Panc1 (cell line): Measurements from ENCODE around the gene AGO1. TPM values are rescaled to one million over a fixed set of nuclear protein-coding genes. Genes with fewer than 3 reads are reported as not detected.

Experiments
- ATAC-seq: fragments of 200-7000 bp; cut with Tn5 transposase; 2 replicates; pipeline ENCODE4 v1.9.1; 2020; ENCODE audit warnings: mild to moderate bottlenecking, moderate library complexity
- BruUV-seq: library from RNA; stranded (reverse); fragments of 400-500 nt; replicated peaks from 2 replicates; lab custom pipeline; 2021; lab: Mats Ljungman, UMichigan
- CTCF ChIA-PET: fragments of 300-600 bp; sonication (Branson Sonifier 250); formaldehyde crosslinking; loops from one replicate; lab custom pipeline; 2022; ENCODE audit warnings: antibody characterized with exemption; lab: Charles Lee
- POLR2A ChIA-PET: fragments of 300-600 bp; sonication (Branson Sonifier 250); formaldehyde crosslinking; loops from one replicate; lab custom pipeline; 2022; ENCODE audit warnings: antibody characterized with exemption; lab: Charles Lee
- DNase-seq: peaks from one replicate; pipeline ENCODE4 v3.0.0-alpha.2; 2010; ENCODE audit warnings: low read depth, low spot score
- H3K27ac ChIP-seq: 2 replicates; pipeline ENCODE4 v1.5.1; 2011; ENCODE audit warnings: mild to moderate bottlenecking, low read length, inconsistent platforms
- H3K27me3 ChIP-seq: fragments of 200-500 bp; sonication (Bioruptor generic); 2 replicates; pipeline ENCODE4 v1.6.0; 2014; ENCODE audit warnings: low read length, inconsistent platforms; ENCODE audit not compliant: control insufficient read depth, insufficient read depth
- H3K36me3 ChIP-seq: fragments of 200-500 bp; sonication (Bioruptor generic); 2 replicates; pipeline ENCODE4 v1.5.1; 2014; ENCODE audit warnings: inconsistent platforms, mild to moderate bottlenecking, low read length, moderate library complexity; ENCODE audit not compliant: control insufficient read depth, insufficient read depth
- H3K4me1 ChIP-seq: 2 replicates; pipeline ENCODE4 v1.5.1; 2011; ENCODE audit warnings: inconsistent platforms, mild to moderate bottlenecking, low read length, moderate library complexity; ENCODE audit not compliant: control insufficient read depth, insufficient read depth
- H3K4me3 ChIP-seq, 2 experiments: 2 replicates each; pipeline ENCODE4 v1.5.1; 2011 to 2012; ENCODE audit warnings: low read depth in 2 of 2, low read length in 2 of 2, mild to moderate bottlenecking in 2 of 2, inconsistent platforms in 1 of 2, moderate library complexity in 1 of 2
- H3K9me3 ChIP-seq: fragments of 200-500 bp; sonication (Bioruptor generic); 2 replicates; pipeline ENCODE4 v1.5.1; 2014; ENCODE audit warnings: low read depth, mild to moderate bottlenecking, inconsistent platforms, low read length, moderate library complexity; ENCODE audit not compliant: control insufficient read depth, insufficient read depth
- POLR2AphosphoS5 ChIP-seq: IDR thresholded peaks from 2 replicates; pipeline ENCODE4 v1.6.1; 2012; ENCODE audit warnings: mild to moderate bottlenecking, low read depth, low read length, moderate library complexity
- SIN3A ChIP-seq: IDR thresholded peaks from 2 replicates; pipeline ENCODE4 v1.6.1; 2012; ENCODE audit warnings: low read depth, mild to moderate bottlenecking, low read length, moderate library complexity, borderline replicate concordance; ENCODE audit not compliant: insufficient read depth
- TCF7L2 ChIP-seq: IDR thresholded peaks from 2 replicates; pipeline ENCODE4 v1.6.1; 2011; ENCODE audit warnings: mild to moderate bottlenecking, low read depth, low read length, inconsistent platforms
- in situ Hi-C: cut with HindIII; loops from 2 replicates; pipeline ENCODE4 v1.10.0; 2016; ENCODE audit warnings: low sequenced_read_pairs, low pct_unique_long_range_greater_than_20kb
- intact Hi-C: fragments of 100-400 bp; cut with micrococcal nuclease; formaldehyde crosslinking; loops from one replicate; pipeline ENCODE4 v1.10.0; 2022; ENCODE audit not compliant: unreplicated experiment
- total RNA-seq: library from RNA; stranded (reverse); gene quantifications from one replicate; pipeline ENCODE4 v1.2.1, GENCODE V29; 2021; ENCODE audit not compliant: unreplicated experiment
- TF ChIP-seq, protein P1 (sequence below): fragments of 450-650 bp; IDR thresholded peaks from 2 replicates; pipeline ENCODE4 v1.5.1; 2017; ENCODE audit warnings: mild to moderate bottlenecking
- TF ChIP-seq, protein P2 (sequence below), 2 experiments: IDR thresholded peaks; 2 replicates each; pipeline ENCODE4 v1.6.1; 2011 to 2012; ENCODE audit warnings: low read depth in 2 of 2, control low read depth in 1 of 2, low read length in 1 of 2, mild to moderate bottlenecking in 1 of 2, moderate library complexity in 1 of 2; ENCODE audit not compliant: insufficient read depth in 1 of 2

The AGO1 gene
- total RNA-seq, 1 experiment from 2014 or later: 40.1 TPM

- in situ Hi-C loops: no loop called here
- ChIA-PET CTCF (no interaction called here), POLR2A (interaction anchor here (0.5 kb wide), 1 partner anchor 12 kb away, joined by 3 read pairs; no protein-coding TSS in a partner anchor)
- H3K27ac ChIP-seq: no peak overlapping the region
- H3K27me3 ChIP-seq: no peaks in the 10 kb centered on the region
- H3K4me3 ChIP-seq: no peak overlapping the region
- no peak for DNase-seq
- no peaks in the 10 kb centered on the region for H3K9me3 ChIP-seq
- no TSS peak for BruUV-seq
- no peaks in the 10 kb centered on the region for H3K4me1 ChIP-seq
- H3K36me3 ChIP-seq: peaks cover 22% of the 10 kb centered on the region
- no peak for ATAC-seq
- intact Hi-C loops: no loop called here
- TF ChIP-seq, protein P1, sequence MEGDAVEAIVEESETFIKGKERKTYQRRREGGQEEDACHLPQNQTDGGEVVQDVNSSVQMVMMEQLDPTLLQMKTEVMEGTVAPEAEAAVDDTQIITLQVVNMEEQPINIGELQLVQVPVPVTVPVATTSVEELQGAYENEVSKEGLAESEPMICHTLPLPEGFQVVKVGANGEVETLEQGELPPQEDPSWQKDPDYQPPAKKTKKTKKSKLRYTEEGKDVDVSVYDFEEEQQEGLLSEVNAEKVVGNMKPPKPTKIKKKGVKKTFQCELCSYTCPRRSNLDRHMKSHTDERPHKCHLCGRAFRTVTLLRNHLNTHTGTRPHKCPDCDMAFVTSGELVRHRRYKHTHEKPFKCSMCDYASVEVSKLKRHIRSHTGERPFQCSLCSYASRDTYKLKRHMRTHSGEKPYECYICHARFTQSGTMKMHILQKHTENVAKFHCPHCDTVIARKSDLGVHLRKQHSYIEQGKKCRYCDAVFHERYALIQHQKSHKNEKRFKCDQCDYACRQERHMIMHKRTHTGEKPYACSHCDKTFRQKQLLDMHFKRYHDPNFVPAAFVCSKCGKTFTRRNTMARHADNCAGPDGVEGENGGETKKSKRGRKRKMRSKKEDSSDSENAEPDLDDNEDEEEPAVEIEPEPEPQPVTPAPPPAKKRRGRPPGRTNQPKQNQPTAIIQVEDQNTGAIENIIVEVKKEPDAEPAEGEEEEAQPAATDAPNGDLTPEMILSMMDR: no peak
- TF ChIP-seq, protein P2, sequence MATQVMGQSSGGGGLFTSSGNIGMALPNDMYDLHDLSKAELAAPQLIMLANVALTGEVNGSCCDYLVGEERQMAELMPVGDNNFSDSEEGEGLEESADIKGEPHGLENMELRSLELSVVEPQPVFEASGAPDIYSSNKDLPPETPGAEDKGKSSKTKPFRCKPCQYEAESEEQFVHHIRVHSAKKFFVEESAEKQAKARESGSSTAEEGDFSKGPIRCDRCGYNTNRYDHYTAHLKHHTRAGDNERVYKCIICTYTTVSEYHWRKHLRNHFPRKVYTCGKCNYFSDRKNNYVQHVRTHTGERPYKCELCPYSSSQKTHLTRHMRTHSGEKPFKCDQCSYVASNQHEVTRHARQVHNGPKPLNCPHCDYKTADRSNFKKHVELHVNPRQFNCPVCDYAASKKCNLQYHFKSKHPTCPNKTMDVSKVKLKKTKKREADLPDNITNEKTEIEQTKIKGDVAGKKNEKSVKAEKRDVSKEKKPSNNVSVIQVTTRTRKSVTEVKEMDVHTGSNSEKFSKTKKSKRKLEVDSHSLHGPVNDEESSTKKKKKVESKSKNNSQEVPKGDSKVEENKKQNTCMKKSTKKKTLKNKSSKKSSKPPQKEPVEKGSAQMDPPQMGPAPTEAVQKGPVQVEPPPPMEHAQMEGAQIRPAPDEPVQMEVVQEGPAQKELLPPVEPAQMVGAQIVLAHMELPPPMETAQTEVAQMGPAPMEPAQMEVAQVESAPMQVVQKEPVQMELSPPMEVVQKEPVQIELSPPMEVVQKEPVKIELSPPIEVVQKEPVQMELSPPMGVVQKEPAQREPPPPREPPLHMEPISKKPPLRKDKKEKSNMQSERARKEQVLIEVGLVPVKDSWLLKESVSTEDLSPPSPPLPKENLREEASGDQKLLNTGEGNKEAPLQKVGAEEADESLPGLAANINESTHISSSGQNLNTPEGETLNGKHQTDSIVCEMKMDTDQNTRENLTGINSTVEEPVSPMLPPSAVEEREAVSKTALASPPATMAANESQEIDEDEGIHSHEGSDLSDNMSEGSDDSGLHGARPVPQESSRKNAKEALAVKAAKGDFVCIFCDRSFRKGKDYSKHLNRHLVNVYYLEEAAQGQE (IDR thresholded peaks at IDR 0.05; ENCODE audit: insufficient read depth in 1 of 2, low read depth in 2 of 2, low read length in 1 of 2): no peak
- no peak for TF ChIP-seq POLR2AphosphoS5
- TF ChIP-seq SIN3A: no peak
- TF ChIP-seq TCF7L2: no peak
Observed at GRCh38 chr1:35893051-35893879, 10.3 kb downstream of the AGO1 start.

DNA sequence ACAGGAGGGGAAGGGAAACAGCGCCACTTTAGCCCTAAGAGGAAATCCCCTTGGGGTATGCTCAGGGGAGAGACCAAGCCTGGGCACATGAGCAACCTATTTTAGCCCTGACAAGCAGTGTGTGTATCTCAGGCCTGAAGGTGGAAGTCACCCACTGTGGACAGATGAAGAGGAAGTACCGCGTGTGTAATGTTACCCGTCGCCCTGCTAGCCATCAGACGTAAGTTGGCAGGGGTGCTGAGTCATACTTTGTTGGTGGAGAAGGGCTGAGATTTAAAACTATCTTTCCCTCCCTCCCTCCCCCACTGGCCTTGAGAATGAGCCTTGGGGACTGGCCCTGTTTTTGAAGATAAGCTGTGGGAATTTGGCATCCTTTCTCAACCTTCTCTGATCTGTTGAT, 11.2 kb downstream of the AGO1 start:
- intact Hi-C loops: no loop called here

More for the DNA sequence above, 11.2 kb downstream of the AGO1 start:
- peaks cover 22% of the 10 kb centered on the region for H3K36me3 ChIP-seq
- in situ Hi-C loops: no loop called here
- no peaks in the 10 kb centered on the region for H3K27me3 ChIP-seq
- TF ChIP-seq POLR2AphosphoS5 (no peak), SIN3A (no peak), TCF7L2 (no peak)
- TF ChIP-seq, protein P1: no peak
- TF ChIP-seq, protein P2 (IDR thresholded peaks at IDR 0.05; ENCODE audit: insufficient read depth in 1 of 2, low read depth in 2 of 2, low read length in 1 of 2): no peak
- no peaks in the 10 kb centered on the region for H3K4me1 ChIP-seq
- H3K9me3 ChIP-seq: no peaks in the 10 kb centered on the region
- H3K27ac ChIP-seq: no peak overlapping the region
- no TSS peak for BruUV-seq
- ATAC-seq (no peak), DNase-seq (no peak)
- CTCF ChIA-PET: no interaction called here
- POLR2A ChIA-PET: no interaction called here
- no peak overlapping the region for H3K4me3 ChIP-seq
